Natural killer cell treated with Interleukin-12 subunit alpha and Interleukin-12 subunit beta and Interleukin-15 and Interleukin-18, amount 100 ng/mL, for 72 hours (primary cell): ENCODE data around the gene ZDHHC17. TPM values are rescaled to one million over a fixed set of nuclear protein-coding genes. Genes with fewer than 3 reads are reported as not detected.

ENCODE experiments used
- total RNA-seq, 2 donors: library from RNA; stranded (reverse); gene quantifications; one replicate each; pipeline ENCODE4 v1.2.3, GENCODE V29; 2022

The ZDHHC17 gene
- total RNA-seq, 2 donors from 2014 or later: 39.9 to 49.7 TPM

Other genes starting within 250 kb of the ZDHHC17 start
- gene OSBPL8, start 204.3 kb upstream of the ZDHHC17 start, total RNA-seq: 100 to 1,000 TPM in 1 of 2 donors, 10 to 100 TPM in 1; 99.0 to 105 TPM
- under 1 TPM in 1 of 2 donors, not detected in 1; 0.33 TPM for gene CSRP2, start 114.9 kb downstream of the ZDHHC17 start, total RNA-seq